ENCODE data around the gene TMEM238. TPM values are rescaled to one million over a fixed set of nuclear protein-coding genes. Genes with fewer than 3 reads are reported as not detected.

Gene TMEM238
- total RNA-seq, 2 donors from 2014 or later: 7.5 to 11.7 TPM

GRCh38 chr19:55369653-55370304 is 14.3 kb downstream of the TMEM238 start:
- Mint-ChIP-seq H3K9me3 (no peaks in the 10 kb centered on the region), H3K27me3 (ENCODE audit: low read depth) (peaks cover 36% of the 10 kb centered on the region), H3K27ac (no peak overlapping the region), H3K4me1 (ENCODE audit: low read depth) (peaks cover 19% of the 10 kb centered on the region), H3K4me3 (peak overlapping the region; percentile 83 to 90), H3K36me3 (ENCODE audit: insufficient read depth in 2 of 2) (peaks cover 4 to 6% of the 10 kb centered on the region in 2 donors)
- ATAC-seq (replicated peaks in 1 of 2): peak; percentile 55 to 56
- peak; percentile 49 to 63 for DNase-seq

GRCh38 chr19:55368701-55369563 is 15.2 kb downstream of the TMEM238 start:
- Mint-ChIP-seq H3K36me3 (ENCODE audit: insufficient read depth in 2 of 2) (peaks cover 4 to 6% of the 10 kb centered on the region in 2 donors), H3K27ac (no peak overlapping the region), H3K9me3 (no peaks in the 10 kb centered on the region), H3K27me3 (ENCODE audit: low read depth) (peaks cover 34% of the 10 kb centered on the region), H3K4me3 (peak overlapping the region; percentile 36 to 61), H3K4me1 (ENCODE audit: low read depth) (peaks cover 19% of the 10 kb centered on the region)
- DNase-seq (peak; percentile 53 to 57), ATAC-seq (replicated peaks in 1 of 2) (peak; percentile 39 to 48)

GRCh38 chr19:55368106-55368505 is 16.0 kb downstream of the TMEM238 start:
- no peak overlapping the region for H3K27ac Mint-ChIP-seq

GRCh38 chr19:55366790-55367189 is 17.3 kb downstream of the TMEM238 start:
- peaks cover 22% of the 10 kb centered on the region for H3K27me3 Mint-ChIP-seq (ENCODE audit: low read depth)
- no peaks in the 10 kb centered on the region for H3K9me3 Mint-ChIP-seq
- peaks cover 4 to 6% of the 10 kb centered on the region in 2 donors for H3K36me3 Mint-ChIP-seq (ENCODE audit: insufficient read depth in 2 of 2)
- no peak overlapping the region for H3K4me3 Mint-ChIP-seq
- DNase-seq: no peak
- H3K27ac Mint-ChIP-seq: no peak overlapping the region
- ATAC-seq (replicated peaks in 1 of 2): no peak
- H3K4me1 Mint-ChIP-seq (ENCODE audit: low read depth): peaks cover 8% of the 10 kb centered on the region

More at GRCh38 chr19:55368106-55368505, 16.0 kb downstream of the TMEM238 start:
- no peak for ATAC-seq (replicated peaks in 1 of 2)
- Mint-ChIP-seq H3K4me1 (ENCODE audit: low read depth) (peaks cover 14% of the 10 kb centered on the region), H3K36me3 (ENCODE audit: insufficient read depth in 2 of 2) (peaks cover 4 to 6% of the 10 kb centered on the region in 2 donors), H3K9me3 (no peaks in the 10 kb centered on the region), H3K4me3 (no peak overlapping the region), H3K27me3 (ENCODE audit: low read depth) (peaks cover 28% of the 10 kb centered on the region)
- no peak for DNase-seq

GRCh38 chr19:55365964-55366363 is 18.1 kb downstream of the TMEM238 start:
- no peak for DNase-seq
- Mint-ChIP-seq H3K36me3 (ENCODE audit: insufficient read depth in 2 of 2) (peaks cover 4% of the 10 kb centered on the region in 2 donors), H3K9me3 (no peaks in the 10 kb centered on the region), H3K27me3 (ENCODE audit: low read depth) (peaks cover 14% of the 10 kb centered on the region), H3K27ac (no peak overlapping the region), H3K4me3 (no peak overlapping the region), H3K4me1 (ENCODE audit: low read depth) (peaks cover 6% of the 10 kb centered on the region)
- no peak for ATAC-seq (replicated peaks in 1 of 2)

GRCh38 chr19:55365245-55365644 is 18.8 kb downstream of the TMEM238 start:
- Mint-ChIP-seq H3K36me3 (ENCODE audit: insufficient read depth in 2 of 2) (peaks cover 2% of the 10 kb centered on the region in 2 donors), H3K4me3 (no peak overlapping the region), H3K9me3 (no peaks in the 10 kb centered on the region), H3K27ac (no peak overlapping the region), H3K27me3 (ENCODE audit: low read depth) (peaks cover 7% of the 10 kb centered on the region), H3K4me1 (ENCODE audit: low read depth) (no peaks in the 10 kb centered on the region)
- ATAC-seq (replicated peaks in 1 of 2) (no peak), DNase-seq (no peak)

- no peak within 1 kb of the TSS for H3K27ac Mint-ChIP-seq
Observed at GRCh38 chr19:55362990-55363716, 20.9 kb downstream of the TMEM238 start, which contains the start of gene GARIN5B. Gene GARIN5B (minus strand): TSS chr19:55363260. CDS start chr19:55363066, 194 bp downstream.

GRCh38 chr19:55362174-55362989 is 21.7 kb downstream of the TMEM238 start:
- Mint-ChIP-seq H3K9me3 (no peaks in the 10 kb centered on the region), H3K4me1 (ENCODE audit: low read depth) (no peaks in the 10 kb centered on the region), H3K27ac (no peak overlapping the region), H3K4me3 (no peak overlapping the region), H3K27me3 (ENCODE audit: low read depth) (peaks cover 2% of the 10 kb centered on the region), H3K36me3 (ENCODE audit: insufficient read depth in 2 of 2) (no peaks in the 10 kb centered on the region)
- no peak for ATAC-seq (replicated peaks in 1 of 2)
- DNase-seq: no peak

More at GRCh38 chr19:55362990-55363716, 20.9 kb downstream of the TMEM238 start, which contains the start of gene GARIN5B:
- Mint-ChIP-seq H3K27me3 (ENCODE audit: low read depth) (no peaks in the 10 kb centered on the region), H3K9me3 (no peaks in the 10 kb centered on the region), H3K4me1 (ENCODE audit: low read depth) (no peaks in the 10 kb centered on the region), H3K4me3 (no peak within 1 kb of the TSS), H3K36me3 (ENCODE audit: insufficient read depth in 2 of 2) (no peaks in the 10 kb centered on the region)
- no peak for DNase-seq
- no peak for ATAC-seq (replicated peaks in 1 of 2)

GRCh38 chr19:55360902-55361301 is 23.2 kb downstream of the TMEM238 start:
- no peaks in the 10 kb centered on the region for H3K4me1 Mint-ChIP-seq (ENCODE audit: low read depth)

GRCh38 chr19:55358943-55359908 is 24.9 kb downstream of the TMEM238 start:
- peaks cover 21% of the 10 kb centered on the region for H3K27me3 Mint-ChIP-seq (ENCODE audit: low read depth)
- H3K9me3 Mint-ChIP-seq: no peaks in the 10 kb centered on the region
- H3K4me1 Mint-ChIP-seq (ENCODE audit: low read depth): no peaks in the 10 kb centered on the region
- H3K27ac Mint-ChIP-seq: peak overlapping the region; percentile 28
- no peak for DNase-seq
- no peaks in the 10 kb centered on the region for H3K36me3 Mint-ChIP-seq (ENCODE audit: insufficient read depth in 2 of 2)
- no peak for ATAC-seq (replicated peaks in 1 of 2)
- no peak overlapping the region for H3K4me3 Mint-ChIP-seq

More at GRCh38 chr19:55360902-55361301, 23.2 kb downstream of the TMEM238 start:
- no peaks in the 10 kb centered on the region for H3K36me3 Mint-ChIP-seq (ENCODE audit: insufficient read depth in 2 of 2)
- ATAC-seq (replicated peaks in 1 of 2) (no peak), DNase-seq (no peak)
- H3K9me3 Mint-ChIP-seq: no peaks in the 10 kb centered on the region
- H3K27me3 Mint-ChIP-seq (ENCODE audit: low read depth): peaks cover 13% of the 10 kb centered on the region
- no peak overlapping the region for H3K27ac Mint-ChIP-seq
- no peak overlapping the region for H3K4me3 Mint-ChIP-seq

- Mint-ChIP-seq H3K9me3 (no peaks in the 10 kb centered on the region), H3K27ac (no peak overlapping the region), H3K4me3 (no peak overlapping the region), H3K27me3 (ENCODE audit: low read depth) (peaks cover 21% of the 10 kb centered on the region), H3K36me3 (ENCODE audit: insufficient read depth in 2 of 2) (no peaks in the 10 kb centered on the region), H3K4me1 (ENCODE audit: low read depth) (peaks cover 7% of the 10 kb centered on the region)
- DNase-seq (no peak), ATAC-seq (replicated peaks in 1 of 2) (no peak)
Observed at GRCh38 chr19:55358493-55358892, 25.6 kb downstream of the TMEM238 start.
